ENCODE measurements around the gene ITGAX.

DNA sequence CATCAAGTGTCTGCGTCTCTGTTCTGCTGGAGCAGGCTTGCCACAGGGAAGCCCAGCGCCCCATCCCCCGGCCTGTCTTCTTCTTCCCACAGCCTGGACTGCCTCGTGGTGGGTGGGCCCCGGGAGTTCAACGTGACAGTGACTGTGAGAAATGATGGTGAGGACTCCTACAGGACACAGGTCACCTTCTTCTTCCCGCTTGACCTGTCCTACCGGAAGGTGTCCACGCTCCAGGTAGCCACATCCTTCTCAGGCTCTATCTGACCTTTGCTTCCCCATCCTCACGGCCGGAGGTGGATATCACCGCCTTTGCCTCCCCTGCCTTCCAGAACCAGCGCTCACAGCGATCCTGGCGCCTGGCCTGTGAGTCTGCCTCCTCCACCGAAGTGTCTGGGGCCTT lies 29.8 kb upstream of the ITGAX start:
- TF ChIP-seq, protein P1, sequence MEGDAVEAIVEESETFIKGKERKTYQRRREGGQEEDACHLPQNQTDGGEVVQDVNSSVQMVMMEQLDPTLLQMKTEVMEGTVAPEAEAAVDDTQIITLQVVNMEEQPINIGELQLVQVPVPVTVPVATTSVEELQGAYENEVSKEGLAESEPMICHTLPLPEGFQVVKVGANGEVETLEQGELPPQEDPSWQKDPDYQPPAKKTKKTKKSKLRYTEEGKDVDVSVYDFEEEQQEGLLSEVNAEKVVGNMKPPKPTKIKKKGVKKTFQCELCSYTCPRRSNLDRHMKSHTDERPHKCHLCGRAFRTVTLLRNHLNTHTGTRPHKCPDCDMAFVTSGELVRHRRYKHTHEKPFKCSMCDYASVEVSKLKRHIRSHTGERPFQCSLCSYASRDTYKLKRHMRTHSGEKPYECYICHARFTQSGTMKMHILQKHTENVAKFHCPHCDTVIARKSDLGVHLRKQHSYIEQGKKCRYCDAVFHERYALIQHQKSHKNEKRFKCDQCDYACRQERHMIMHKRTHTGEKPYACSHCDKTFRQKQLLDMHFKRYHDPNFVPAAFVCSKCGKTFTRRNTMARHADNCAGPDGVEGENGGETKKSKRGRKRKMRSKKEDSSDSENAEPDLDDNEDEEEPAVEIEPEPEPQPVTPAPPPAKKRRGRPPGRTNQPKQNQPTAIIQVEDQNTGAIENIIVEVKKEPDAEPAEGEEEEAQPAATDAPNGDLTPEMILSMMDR (IDR thresholded peaks at IDR 0.05): no peak
- no peak for TF ChIP-seq POLR2A (IDR thresholded peaks at IDR 0.05)

All from thyroid gland (tissue), 4 donors.